Endometrium (tissue), 2 donors: Measurements from ENCODE around the gene GPR78.
"Not testable (repeated sequence)": the region's sequence is repeated elsewhere in the genome, so short reads cannot be mapped to it uniquely, and the experiment has no call there.

Source experiments
- FAIRE-seq: peaks from 2 replicates; lab custom pipeline; 2012; peaks lifted over from hg19 to GRCh38; lab: Jason Lieb, UNC
- donor health status: control.
- donor health status: control.

The GPR78 gene

DNA sequence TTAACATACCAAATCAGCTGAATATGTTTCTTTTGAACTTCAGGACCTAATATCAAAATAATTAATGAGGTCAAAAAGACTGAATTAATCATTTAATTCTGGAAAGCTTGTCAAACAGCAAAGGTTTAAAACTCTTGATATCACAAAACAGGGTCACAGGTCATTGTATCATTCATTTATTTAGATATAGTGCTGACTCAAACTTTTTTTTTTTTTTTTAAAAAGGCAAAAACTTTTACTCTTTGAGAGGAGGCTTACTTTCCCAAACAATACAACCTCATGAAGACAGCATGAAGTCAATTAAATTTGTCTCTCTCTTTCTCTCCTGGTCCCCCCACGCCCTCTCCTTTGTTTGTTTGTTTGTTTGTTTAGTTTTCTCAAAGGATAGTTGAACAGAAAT is 15.6 kb upstream of the GPR78 start:
- FAIRE-seq, result no peak

DNA sequence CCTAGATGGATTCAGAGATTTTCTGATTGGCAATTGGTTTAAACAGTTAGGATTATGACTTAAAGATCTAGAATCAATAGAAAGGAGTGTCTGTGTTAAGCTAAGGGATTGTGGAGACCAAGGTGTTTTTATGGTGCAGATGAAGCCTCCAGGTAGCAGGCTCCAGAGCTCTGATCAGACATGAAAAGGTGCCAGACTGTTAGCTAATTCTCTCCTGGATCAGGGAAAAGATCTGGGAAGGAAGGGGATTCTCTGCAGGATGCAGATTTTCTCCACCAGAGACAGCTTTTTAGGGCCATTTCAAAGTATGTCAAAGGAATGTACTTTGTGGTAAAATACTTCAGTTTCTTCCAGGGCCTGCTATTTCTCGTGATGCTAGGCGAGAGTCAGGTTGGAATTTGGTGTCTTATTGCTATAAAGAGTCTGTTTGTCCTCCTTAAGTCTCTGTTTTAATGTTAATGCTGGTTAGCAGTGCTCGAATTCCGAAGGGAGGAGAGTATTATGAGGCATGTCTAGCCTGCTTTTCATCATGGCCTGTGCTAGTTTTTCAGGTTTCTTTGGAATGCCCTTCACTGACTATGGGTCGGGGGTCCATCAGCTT is 12.0 kb upstream of the GPR78 start:
- FAIRE-seq, result no peak

DNA sequence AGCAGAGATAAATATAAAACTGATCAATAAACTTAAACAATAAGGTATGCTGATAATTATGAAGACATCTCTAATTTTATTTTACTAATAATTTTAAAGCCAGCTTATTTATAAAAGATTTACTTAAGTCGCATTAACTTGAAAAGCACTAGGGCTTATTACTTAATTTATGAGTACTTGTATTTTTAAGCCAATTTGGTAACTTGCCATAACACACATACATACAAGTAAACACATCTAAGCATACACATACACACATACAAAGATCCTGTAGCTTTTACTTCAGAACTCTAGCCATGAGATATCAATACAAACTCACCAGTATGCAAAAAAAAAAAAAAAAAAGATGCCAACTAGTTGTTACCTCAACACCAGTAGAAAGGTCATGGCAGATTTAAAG is 10.0 kb upstream of the GPR78 start:
- no peak for FAIRE-seq

DNA sequence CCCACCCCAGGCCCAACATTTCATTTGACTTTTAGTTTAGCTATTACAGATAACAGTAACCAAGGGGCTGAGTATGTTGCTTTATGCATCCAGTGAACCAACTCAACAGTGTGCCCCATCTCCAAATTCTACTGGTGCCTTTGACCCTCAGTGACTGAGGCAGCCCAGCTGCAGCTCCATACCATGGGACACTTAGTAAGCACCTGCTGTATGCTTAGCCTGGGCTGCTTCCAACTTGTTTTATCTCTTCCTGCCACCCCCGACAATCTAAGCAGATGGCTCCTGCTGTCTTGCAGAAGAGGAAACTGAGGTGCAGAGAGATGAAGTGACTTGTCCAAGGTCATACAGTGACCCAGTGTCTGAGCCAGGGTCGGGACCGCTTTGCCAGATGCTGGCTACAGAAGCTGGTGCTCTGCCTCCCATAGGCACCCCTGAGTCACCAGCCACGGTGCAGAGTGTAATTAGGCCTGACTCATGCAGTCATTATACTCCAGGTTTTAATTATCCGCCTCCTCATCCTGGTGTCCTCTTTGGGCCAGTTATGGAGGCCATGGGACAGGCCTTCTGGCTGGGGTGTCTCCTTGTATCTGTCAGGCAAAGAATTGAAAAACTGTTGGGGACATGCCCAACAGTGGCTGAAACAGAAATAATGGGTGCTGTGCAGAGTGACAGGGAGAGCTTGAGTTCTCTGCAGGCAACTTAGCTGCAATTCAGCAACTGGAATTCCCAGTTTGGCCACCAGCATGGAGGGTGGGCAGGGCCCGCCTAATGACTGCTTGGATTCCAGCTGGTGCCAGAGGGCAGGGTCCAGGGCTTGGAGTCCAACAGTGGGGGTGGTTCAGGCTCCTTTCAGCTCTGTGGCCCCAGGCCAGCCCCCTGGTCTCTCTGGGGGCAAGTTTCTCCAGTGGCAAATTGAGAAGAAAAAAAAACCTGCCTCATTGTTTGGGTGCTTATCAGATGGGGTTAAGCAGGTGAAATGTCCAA is 8.2 kb upstream of the GPR78 start:
- FAIRE-seq, result no peak

DNA sequence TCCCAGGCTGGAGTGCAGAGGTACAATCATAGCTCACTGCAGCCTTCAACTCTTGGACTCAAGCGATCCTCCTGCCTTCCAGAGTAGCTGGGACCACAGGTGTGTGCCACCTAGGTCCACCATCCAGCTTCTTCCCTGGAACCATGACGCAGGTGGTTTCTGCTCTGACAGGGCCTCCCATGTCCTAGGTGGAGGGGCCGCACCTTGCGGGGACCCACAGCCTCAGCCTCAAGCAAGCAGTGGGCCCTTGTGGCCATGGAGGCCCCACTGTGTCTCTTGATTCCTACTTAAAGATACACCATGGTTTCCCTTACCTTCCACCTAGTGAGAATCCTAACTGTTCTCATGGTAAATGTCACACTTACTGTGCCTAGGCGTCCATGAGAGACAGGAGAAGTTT is 6.9 kb upstream of the GPR78 start:
- FAIRE-seq, result no peak

DNA sequence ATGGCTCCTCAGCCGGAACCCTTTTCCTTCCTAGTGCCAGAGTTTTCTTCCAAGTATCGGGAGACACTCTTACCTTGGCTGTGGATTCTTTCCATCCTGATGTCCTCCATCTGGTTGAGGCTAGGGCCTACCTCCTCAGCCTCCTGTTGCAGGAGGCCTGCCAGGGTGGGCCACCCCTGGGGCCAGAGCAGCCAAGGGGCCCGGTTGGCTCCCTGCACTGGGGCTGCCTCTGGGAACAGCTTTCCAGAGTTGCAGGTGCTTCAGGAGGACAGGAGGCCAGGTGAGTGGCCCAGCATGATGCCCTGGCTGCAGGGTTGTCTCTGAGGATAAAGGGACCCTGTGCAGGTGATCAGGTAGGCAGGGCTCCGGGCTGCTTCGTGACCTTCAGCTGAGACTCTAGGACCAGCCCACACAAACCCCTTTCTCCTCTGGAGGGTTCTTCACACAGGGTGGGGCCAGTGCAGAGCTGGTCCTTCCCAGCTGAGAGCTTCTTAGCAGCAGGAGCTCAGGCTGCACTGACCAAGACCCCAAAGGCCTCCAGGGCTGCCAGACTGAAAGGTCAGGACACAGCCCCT is 5.3 kb upstream of the GPR78 start:
- FAIRE-seq, result no peak

DNA sequence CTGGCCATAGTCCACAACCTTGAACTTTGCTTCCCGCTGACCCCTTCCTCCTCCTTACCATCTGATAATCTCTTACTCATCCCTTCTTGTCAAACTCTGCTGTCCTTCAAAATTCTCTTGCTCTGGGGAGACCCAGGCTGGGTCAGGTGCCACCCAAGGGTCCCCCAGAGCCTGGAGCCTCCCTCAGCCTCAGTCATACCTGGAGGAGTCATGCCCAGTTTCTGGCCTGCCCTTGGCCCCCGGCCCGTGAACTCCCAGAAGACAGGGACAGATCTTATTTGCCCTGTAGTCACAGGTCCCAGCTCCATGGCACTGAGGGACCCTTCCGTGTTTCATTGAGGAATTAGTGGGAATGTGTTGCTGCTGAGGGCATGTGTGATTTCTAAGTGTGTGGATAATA is 4.7 kb upstream of the GPR78 start:
- FAIRE-seq, result no peak

DNA sequence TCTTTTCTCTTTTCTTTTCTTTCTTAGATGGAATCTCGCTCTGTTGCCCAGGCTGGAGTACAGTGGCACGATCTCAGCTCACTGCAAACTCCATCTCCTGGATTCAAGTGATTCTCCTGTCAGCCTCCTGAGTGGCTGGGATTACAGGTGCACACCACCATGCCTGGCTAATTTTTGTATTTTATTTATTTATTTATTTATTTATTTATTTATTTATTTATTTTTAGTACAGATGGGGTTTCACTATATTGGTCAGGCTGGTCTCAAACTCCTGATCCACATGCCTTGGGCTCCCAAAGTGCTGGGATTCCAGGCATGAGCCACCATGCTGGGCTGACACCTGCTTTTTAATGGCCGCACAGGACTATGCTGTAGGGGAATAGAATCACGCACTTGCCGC is 3.6 kb upstream of the GPR78 start:
- FAIRE-seq, result not testable (repeated sequence)

DNA sequence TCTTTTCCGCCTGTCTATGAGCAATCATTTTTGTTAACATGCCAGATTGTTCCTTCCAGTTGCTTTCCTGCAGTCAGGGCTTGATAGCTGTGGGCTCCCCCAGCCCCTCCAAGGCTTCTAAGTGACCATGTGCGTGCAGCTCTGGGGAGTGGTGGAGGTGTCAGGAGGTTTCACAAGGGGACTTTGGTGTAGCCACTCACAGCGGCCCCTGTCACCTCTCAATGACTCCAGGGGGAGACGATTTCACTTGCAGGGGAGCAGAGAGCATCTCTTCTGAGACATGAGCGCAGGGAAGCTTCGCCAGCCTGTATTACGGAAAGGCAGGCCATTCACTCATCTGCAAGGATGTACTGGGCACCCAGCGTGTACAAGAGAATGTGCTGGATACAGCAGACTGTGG is 3.1 kb upstream of the GPR78 start:
- no peak for FAIRE-seq

DNA sequence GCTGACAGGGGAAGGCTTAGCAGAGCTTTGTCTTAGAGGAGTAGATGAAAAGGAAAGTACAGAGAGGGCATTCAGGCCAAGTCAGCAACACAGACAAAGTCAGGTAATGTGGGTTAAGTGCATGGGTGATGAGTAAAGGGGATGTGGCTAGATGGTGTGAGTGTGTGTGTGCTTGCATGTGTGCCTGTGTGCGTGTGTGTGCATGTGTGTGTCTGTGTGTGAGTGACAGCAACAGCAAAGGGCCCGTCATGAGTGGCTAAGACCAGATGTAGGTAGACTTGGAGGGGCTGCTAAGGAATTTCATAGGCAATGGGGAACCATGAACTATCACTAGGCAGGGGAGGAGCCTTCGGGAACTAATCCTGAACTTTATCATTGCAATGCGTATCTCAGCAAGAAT is 2.2 kb upstream of the GPR78 start:
- FAIRE-seq, result no peak

DNA sequence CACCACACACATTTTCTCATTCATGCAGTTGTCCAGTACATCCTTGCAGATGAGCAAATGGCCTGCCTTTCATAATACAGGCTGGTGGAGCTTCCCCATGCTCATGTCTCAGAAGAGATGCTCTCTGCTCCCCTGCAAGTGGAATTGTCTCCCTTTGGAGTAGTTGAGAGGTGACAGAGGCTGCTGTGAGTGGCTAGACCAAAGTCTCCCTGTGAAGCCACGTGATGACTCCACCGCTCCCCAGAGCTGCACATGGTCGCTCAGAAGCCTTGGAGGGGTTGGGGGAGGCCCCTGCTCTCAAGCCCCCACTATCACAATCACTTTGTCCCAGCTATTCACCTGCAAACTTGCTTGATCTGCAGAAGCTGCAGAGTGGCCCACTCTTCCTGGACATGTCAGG is 1.5 kb upstream of the GPR78 start:
- FAIRE-seq, result no peak

DNA sequence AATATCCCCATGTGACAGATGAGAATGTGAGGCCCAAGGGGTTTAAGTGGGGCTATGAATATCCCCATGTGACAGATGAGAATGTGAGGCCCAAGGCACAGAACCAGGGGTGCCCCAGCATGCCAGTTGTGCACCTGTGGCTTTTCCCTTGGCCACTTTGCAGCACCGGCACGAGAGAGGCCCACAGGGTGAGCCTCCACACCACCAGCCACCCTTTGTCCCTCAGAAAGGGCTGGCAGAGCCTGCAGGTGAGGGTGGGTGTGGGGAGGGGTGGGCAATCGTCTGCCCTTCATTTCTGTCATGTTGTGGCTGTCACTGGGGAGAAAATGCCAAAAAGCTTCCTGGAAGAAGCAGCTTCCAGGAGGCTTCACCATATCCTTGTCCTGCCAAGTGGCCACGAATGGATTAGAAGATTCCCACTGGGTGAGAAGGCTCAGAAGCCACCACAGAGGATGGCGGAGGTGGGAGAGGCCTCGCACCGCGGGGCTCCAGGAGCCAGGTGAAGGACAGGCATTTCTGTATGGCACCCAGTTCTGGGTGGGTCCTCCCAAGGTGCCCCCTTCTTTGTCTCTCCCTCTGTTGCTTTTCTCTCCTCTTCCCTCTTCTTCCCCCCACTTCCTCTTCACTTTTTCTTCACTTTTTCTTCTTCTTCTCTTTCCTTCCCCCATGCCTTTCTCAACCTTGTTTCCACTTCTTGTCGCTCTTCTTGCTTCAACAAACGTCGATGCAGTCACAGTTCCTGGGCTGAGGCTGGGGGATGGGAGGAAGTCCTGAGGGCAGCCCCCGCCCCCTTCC is 469 bp upstream of the GPR78 start:
- FAIRE-seq, result no peak

DNA sequence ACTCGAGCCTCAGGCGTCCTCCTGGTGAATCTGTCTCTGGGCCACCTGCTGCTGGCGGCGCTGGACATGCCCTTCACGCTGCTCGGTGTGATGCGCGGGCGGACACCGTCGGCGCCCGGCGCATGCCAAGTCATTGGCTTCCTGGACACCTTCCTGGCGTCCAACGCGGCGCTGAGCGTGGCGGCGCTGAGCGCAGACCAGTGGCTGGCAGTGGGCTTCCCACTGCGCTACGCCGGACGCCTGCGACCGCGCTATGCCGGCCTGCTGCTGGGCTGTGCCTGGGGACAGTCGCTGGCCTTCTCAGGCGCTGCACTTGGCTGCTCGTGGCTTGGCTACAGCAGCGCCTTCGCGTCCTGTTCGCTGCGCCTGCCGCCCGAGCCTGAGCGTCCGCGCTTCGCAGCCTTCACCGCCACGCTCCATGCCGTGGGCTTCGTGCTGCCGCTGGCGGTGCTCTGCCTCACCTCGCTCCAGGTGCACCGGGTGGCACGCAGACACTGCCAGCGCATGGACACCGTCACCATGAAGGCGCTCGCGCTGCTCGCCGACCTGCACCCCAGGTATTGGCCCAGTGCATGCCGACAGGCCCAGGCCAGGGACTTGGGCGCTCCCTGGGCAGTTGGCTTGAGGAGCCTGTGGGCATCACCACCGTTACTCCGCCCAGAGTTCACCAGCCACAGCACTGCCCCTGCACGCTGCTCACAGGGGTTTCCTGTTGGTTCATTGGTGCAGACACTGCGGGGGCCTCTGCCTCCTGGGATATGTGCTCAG is 1.1 kb downstream of the GPR78 start:
- FAIRE-seq, result no peak

DNA sequence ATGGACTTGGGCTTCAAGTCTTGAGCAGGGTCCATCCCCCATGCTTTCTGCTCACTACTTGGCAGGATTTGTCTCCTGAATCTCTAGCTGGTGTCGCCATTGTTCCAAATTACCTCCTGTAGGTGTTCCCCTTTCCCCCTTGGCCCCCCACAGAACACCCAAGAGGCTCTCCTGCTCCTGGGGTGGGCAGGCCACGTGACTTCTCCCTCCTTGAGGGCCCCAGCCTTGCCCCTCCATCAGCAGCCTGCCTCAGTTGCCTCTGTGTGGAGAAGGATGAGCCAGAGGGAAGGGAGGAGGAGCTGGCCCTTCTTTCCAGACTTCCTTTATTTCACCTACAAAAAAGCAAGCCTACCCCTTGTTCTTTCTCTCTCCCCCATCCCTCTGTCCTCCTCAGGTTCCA is 1.8 kb downstream of the GPR78 start:
- FAIRE-seq, result no peak

DNA sequence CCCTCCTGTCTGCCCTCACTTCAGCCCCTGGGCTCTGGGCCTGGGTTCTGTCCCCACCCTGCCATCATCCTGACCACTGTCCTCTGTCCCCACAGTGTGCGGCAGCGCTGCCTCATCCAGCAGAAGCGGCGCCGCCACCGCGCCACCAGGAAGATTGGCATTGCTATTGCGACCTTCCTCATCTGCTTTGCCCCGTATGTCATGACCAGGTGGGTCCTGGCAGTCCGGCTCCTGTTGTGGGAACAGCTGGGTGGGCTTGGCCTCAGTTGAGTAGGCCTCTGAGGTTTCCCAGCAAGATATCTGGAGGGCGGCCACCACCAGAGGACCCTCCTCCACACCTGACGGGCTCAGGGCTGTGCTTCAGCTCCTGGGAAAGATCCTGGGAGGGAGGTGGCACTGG is 2.2 kb downstream of the GPR78 start:
- FAIRE-seq, result no peak

DNA sequence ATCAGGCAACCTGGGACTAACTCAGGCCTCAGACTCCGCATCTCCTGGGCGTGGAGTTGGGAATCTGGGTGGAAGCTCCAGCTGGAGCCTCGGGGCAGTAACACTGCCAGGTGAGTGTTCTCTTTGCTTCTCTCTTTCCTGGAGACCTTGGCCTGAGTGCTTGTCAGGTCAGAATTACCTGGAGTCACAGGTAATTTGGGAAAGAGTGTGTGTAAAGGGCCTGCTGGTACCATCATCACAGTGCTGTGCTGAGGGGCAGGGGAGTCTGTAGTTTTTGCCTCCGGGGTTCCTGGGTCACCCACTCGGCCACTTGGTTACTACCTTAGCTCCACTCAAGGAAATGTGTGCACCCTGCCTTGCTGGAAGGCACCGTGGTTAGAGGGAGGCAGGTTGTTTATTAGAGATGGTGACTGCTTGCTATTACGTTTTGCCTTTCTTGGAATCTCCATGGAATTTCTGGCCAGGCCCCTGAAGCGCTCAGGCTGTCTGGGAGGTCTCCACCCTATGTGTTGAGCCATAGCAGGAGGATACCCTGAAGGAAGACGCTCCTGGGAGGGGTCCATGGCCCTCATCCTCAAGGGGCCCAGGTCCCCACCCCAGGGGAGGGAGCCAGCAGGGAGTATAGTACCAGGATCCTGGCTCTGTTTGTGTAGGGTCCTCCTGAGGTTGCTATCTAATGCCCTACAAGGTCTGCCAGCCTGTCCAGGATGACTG is 2.9 kb downstream of the GPR78 start:
- no peak for FAIRE-seq

DNA sequence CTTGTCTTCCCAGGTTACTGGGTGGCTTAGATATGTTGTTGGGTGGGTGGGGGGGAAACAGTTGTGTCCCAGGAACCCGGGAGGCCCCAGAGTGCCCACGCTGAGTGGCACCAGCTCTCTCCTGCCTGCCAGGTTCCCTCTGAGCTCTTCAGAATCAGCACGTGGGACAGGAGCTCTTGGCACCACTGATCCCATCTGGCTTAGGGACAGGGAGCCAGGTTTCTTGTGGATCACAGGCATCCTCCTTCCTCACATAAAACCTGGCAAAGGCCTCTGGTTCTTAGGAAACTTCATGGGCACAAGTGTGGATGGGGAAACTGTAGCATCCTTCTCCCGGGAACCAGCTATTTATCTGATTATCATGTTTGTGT is 3.4 kb downstream of the GPR78 start:
- no peak for FAIRE-seq

DNA sequence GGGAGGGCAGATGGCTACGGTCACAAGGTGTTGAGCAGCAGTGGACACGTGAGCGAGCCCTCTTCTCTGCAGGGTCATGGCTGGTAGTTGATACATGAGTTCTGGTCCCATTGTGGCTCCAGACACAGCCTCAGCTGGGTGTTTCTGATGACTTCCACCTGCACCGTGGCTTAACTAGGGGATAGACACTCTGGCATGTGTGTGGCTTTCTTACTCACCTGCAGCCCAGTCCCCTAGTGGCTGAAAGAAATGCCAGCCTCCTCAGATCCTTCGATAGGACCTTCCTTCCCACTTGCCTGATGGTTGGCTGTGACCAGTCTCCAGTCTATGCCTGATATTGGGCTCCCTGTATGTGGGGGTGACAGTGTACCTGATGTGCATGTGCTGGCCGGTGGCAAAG is 5.0 kb downstream of the GPR78 start:
- FAIRE-seq, result no peak

DNA sequence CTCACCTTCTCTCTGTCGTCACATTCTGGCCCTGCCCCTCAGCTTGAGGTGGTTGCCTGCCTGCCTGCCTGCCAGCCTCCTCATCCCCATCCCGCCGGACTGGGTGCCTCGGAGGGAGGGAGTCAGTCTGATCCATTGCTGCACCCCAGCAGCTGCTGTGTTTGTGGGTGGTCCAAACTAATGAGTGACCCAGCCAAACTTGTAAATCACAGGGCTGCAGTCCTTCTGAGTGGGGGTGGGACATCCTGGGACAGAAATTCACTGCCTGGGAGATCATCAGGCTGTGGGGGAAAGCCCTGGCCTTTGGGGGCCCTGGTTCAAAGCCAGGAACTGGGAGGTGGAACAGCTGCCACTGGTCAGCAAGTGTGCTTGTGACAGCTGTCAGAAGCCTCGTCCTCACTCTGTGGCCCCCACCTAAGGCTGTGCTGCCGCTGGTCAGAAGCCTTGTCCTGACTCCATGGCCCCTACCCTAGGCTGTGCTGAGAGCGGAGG is 5.6 kb downstream of the GPR78 start:
- no peak for FAIRE-seq

DNA sequence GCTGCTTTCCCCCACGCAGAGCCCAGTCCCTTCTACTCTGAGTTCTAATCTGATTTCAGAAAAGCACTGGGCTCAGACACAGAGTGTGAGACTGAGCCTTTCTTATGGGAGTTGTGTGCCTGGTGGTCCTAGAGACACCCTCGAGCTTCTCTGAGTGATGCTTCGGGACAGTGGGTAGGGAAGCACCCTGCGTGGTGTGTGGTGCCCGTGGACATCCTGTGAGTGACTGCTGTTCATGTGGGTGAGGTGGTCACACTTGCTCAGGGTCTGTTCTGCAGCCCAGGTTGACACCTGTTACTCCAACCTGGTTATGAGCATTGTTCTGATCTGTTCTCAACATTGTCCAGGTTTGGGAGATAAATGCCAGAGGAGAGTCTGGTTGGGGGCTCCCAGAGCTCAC is 6.1 kb downstream of the GPR78 start:
- FAIRE-seq, result no peak
